A549 (cell line): ENCODE data around the gene CLEC16A. TPM values are rescaled to one million over a fixed set of nuclear protein-coding genes. Genes with fewer than 3 reads are reported as not detected.

Experiments used
- ATAC-seq, 2 experiments: fragments of 200-7000 bp in 1 of 2; fragments of >200 bp in 1 of 2; cut with Nextera tagmentation in 1 of 2; cut with Tn5 transposase in 1 of 2; 3 replicates each; pipeline versions ENCODE4 v1.8.0 to v1.9.1; 2018 to 2020; ENCODE audit warnings: mild to moderate bottlenecking in 1 of 2, moderate library complexity in 1 of 2
- CTCF ChIA-PET: fragments of 300-600 bp; sonication (Branson Sonifier 250); formaldehyde crosslinking; extraction: SDS; loops from one replicate; lab custom pipeline; 2021; ENCODE audit warnings: antibody characterized with exemption, inconsistent platforms; lab: Yijun Ruan, JAX
- POLR2A ChIA-PET: fragments of 350-600 bp; formaldehyde crosslinking; extraction: SDS; loops from one replicate; lab custom pipeline; 2021; ENCODE audit warnings: antibody characterized with exemption, inconsistent platforms; lab: Yijun Ruan, JAX
- DNase-seq, 2 experiments: peaks; one replicate each; pipeline versions ENCODE4 v3.0.0 to v3.0.0-alpha.2; 2011 to 2016; ENCODE audit warnings: low read depth in 1 of 2, low spot score in 1 of 2
- FAIRE-seq: peaks from 2 replicates; lab custom pipeline; 2011; peaks lifted over from hg19 to GRCh38; lab: Jason Lieb, UNC
- H3K27ac ChIP-seq, 2 experiments: fragments of >200 bp; sonication (Bioruptor Twin); formaldehyde crosslinking; 3 replicates each; pipeline ENCODE4 v1.5.1; 2016 to 2017
- H3K4me1 ChIP-seq: fragments of >200 bp; sonication (Bioruptor Twin); formaldehyde crosslinking; 3 replicates; pipeline ENCODE4 v1.6.1; 2016
- H3K4me2 ChIP-seq: fragments of >200 bp; sonication (Bioruptor Twin); formaldehyde crosslinking; 3 replicates; pipeline ENCODE4 v1.6.1; 2016
- H3K4me3 ChIP-seq: fragments of >200 bp; sonication (Bioruptor Twin); formaldehyde crosslinking; 3 replicates; pipeline ENCODE4 v1.5.1; 2016
- H3K9me3 ChIP-seq: fragments of >200 bp; sonication (Bioruptor Twin); formaldehyde crosslinking; 3 replicates; pipeline ENCODE4 v1.6.1; 2016
- BCL3 ChIP-seq: fragments of >200 bp; sonication (Bioruptor Twin); formaldehyde crosslinking; IDR thresholded peaks from 3 replicates; pipeline ENCODE4 v1.6.1; 2016
- CBX2 ChIP-seq: fragments of 200-600 bp; sonication (generic); IDR thresholded peaks from 2 replicates; pipeline ENCODE4 v1.6.1; 2016; ENCODE audit warnings: low read depth, mild to moderate bottlenecking, borderline replicate concordance
- CEBPB ChIP-seq, 2 experiments: fragments of >200 bp in 1 of 2; sonication (Bioruptor Twin) in 1 of 2; formaldehyde crosslinking in 1 of 2; IDR thresholded peaks; 2 replicates each; pipeline ENCODE4 v1.6.1; 2012 to 2016
- CHD4 ChIP-seq: fragments of 200-600 bp; sonication (generic); IDR thresholded peaks from 2 replicates; pipeline ENCODE4 v1.6.1; 2016; ENCODE audit warnings: antibody characterized with exemption, mild to moderate bottlenecking, borderline replicate concordance
- EHMT2 ChIP-seq: fragments of 200-600 bp; sonication (generic); IDR thresholded peaks from 2 replicates; pipeline ENCODE4 v1.6.1; 2016; ENCODE audit warnings: antibody characterized with exemption, low read depth, mild to moderate bottlenecking, moderate library complexity
- EP300 ChIP-seq, 2 experiments: fragments of >200 bp; sonication (Bioruptor Twin); formaldehyde crosslinking; IDR thresholded peaks; 2 replicates in 1 of 2; 3 replicates in 1 of 2; pipeline ENCODE4 v1.6.1; 2016 to 2017
- ESRRA ChIP-seq: fragments of 150-350 bp; IDR thresholded peaks from 2 replicates; pipeline ENCODE4 v1.6.1; 2014; ENCODE audit warnings: mild to moderate bottlenecking, low read length, borderline replicate concordance
- FOSB ChIP-seq: fragments of 250-450 bp; sonication (Bioruptor Pico); IDR thresholded peaks from 2 replicates; pipeline ENCODE4 v1.5.0; 2020; ENCODE audit warnings: mild to moderate bottlenecking, moderate library complexity
- FOXS1 ChIP-seq: fragments of 250-450 bp; sonication (Bioruptor Pico); IDR thresholded peaks from 2 replicates; pipeline ENCODE4 v1.5.0; 2020; ENCODE audit warnings: mild to moderate bottlenecking, moderate library complexity
- GATA3 ChIP-seq: IDR thresholded peaks from 2 replicates; pipeline ENCODE4 v1.6.1; 2012; ENCODE audit warnings: borderline replicate concordance
- HES2 ChIP-seq: fragments of >200 bp; sonication (Bioruptor Twin); formaldehyde crosslinking; IDR thresholded peaks from 2 replicates; pipeline ENCODE4 v1.6.1; 2016
- HMGXB4 ChIP-seq: fragments of 250-450 bp; sonication (Bioruptor Pico); IDR thresholded peaks from 2 replicates; pipeline ENCODE4 v1.5.0; 2021; ENCODE audit warnings: mild to moderate bottlenecking, moderate library complexity, borderline replicate concordance
- KDM5A ChIP-seq: fragments of 200-600 bp; sonication (generic); IDR thresholded peaks from 2 replicates; pipeline ENCODE4 v1.6.1; 2016; ENCODE audit warnings: antibody characterized with exemption, mild to moderate bottlenecking
- MAFK ChIP-seq: fragments of 450-650 bp; IDR thresholded peaks from 2 replicates; pipeline ENCODE4 v1.6.1; 2014; ENCODE audit not compliant: partially characterized antibody
- NPAS2 ChIP-seq: fragments of 250-450 bp; sonication (Bioruptor Pico); IDR thresholded peaks from 2 replicates; pipeline ENCODE4 v1.8.0; 2022; ENCODE audit warnings: mild to moderate bottlenecking, moderate library complexity, borderline replicate concordance
- PBX3 ChIP-seq: IDR thresholded peaks from 2 replicates; pipeline ENCODE4 v1.6.1; 2012
- PHF8 ChIP-seq: fragments of 200-600 bp; sonication (generic); IDR thresholded peaks from 2 replicates; pipeline ENCODE4 v1.6.1; 2016; ENCODE audit warnings: low read depth, mild to moderate bottlenecking, antibody characterized with exemption, moderate library complexity, borderline replicate concordance
- RAD21 ChIP-seq, 2 experiments: fragments of >200 bp in 1 of 2; sonication (Bioruptor Twin) in 1 of 2; formaldehyde crosslinking in 1 of 2; IDR thresholded peaks in 1 of 2; conservative IDR thresholded peaks in 1 of 2; 2 replicates in 1 of 2; 3 replicates in 1 of 2; pipeline ENCODE4 v1.6.1; 2012 to 2018; ENCODE audit warnings: inconsistent platforms in 1 of 2
- RARB ChIP-seq: fragments of 250-450 bp; sonication (Bioruptor Pico); IDR thresholded peaks from 2 replicates; pipeline ENCODE4 v1.8.0; 2021; ENCODE audit warnings: mild to moderate bottlenecking, moderate library complexity
- RCOR1 ChIP-seq: fragments of 150-350 bp; IDR thresholded peaks from 2 replicates; pipeline ENCODE4 v1.6.1; 2014; ENCODE audit warnings: antibody characterized with exemption, low read length, low read depth
- RFX5 ChIP-seq: fragments of 450-650 bp; IDR thresholded peaks from 2 replicates; pipeline ENCODE4 v1.7.1; 2014; ENCODE audit warnings: antibody characterized with exemption, mild to moderate bottlenecking, moderate library complexity
- RNF2 ChIP-seq: fragments of 200-600 bp; sonication (generic); IDR thresholded peaks from 2 replicates; pipeline ENCODE4 v1.6.1; 2016; ENCODE audit warnings: low read depth, mild to moderate bottlenecking, antibody characterized with exemption, moderate library complexity, borderline replicate concordance
- SMC3 ChIP-seq: fragments of >200 bp; sonication (Bioruptor Twin); formaldehyde crosslinking; IDR thresholded peaks from 3 replicates; pipeline ENCODE4 v1.6.1; 2018; ENCODE audit warnings: inconsistent platforms
- SREBF2 ChIP-seq: fragments of 450-650 bp; IDR thresholded peaks from 2 replicates; pipeline ENCODE4 v1.6.1; 2014; ENCODE audit warnings: mild to moderate bottlenecking, moderate library complexity
- TFCP2L1 ChIP-seq: fragments of 250-450 bp; sonication (Bioruptor Pico); IDR thresholded peaks from 2 replicates; pipeline ENCODE4 v1.5.0; 2021; ENCODE audit warnings: mild to moderate bottlenecking
- TP53 ChIP-seq: fragments of 250-450 bp; sonication (Bioruptor Pico); IDR thresholded peaks from 2 replicates; pipeline ENCODE4 v1.5.0; 2021; ENCODE audit warnings: mild to moderate bottlenecking, moderate library complexity
- USF2 ChIP-seq: fragments of 450-650 bp; IDR thresholded peaks from 2 replicates; pipeline ENCODE4 v1.6.1; 2014; ENCODE audit warnings: antibody characterized with exemption
- ZFP36 ChIP-seq: fragments of 450-650 bp; IDR thresholded peaks from 2 replicates; pipeline ENCODE4 v1.6.1; 2014; ENCODE audit warnings: borderline replicate concordance; ENCODE audit not compliant: partially characterized antibody
- ZNF302 ChIP-seq: fragments of 250-450 bp; sonication (Bioruptor Pico); IDR thresholded peaks from 2 replicates; pipeline ENCODE4 v1.9.0; 2021; ENCODE audit warnings: inconsistent platforms, mild to moderate bottlenecking, moderate library complexity
- WGBS: methylation state at CpG from one replicate; pipeline ENCODE4 v1.1.6; 2017; ENCODE audit errors: missing lambda C conversion rate; 5-methylcytosine and 5-hydroxymethylcytosine counted together
- polyA plus RNA-seq, 4 experiments: library from polyadenylated mRNA; depleted of rRNA in 3 of 4; stranded (reverse); fragments of >200 nt; fragmentation: RNase III in 1 of 4; extraction: RNeasy Plus Mini Kit Qiagen cat#74134 plus additional on column Dnase treatment in 1 of 4; gene quantifications; 2 replicates in 3 of 4; 3 replicates in 1 of 4; pipeline ENCODE4 v1.2.3, GENCODE V29; 2011 to 2017

Gene CLEC16A
- polyA plus RNA-seq, 2 of the 4 experiments (the other 2 are of a cell fraction) = 8.3 to 10.4 TPM

GRCh38 chr16:11109566-11109965, 165.2 kb downstream of the CLEC16A start:
- Histone ChIP-seq H3K4me2 (no peak overlapping the region), H3K9me3 (no peaks in the 10 kb centered on the region), H3K4me3 (no peak overlapping the region), H3K27ac (no peak overlapping the region), H3K4me1 (no peaks in the 10 kb centered on the region)
- ATAC-seq = no peak
- FAIRE-seq = no peak
- WGBS = 84% methylated on average over 6 of the region's 6 CpGs
- TF ChIP-seq ESRRA (no peak), CBX2 (no peak), USF2 (no peak), NPAS2 (CRISPR knock-in tag) (no peak), HES2 (no peak), SMC3 (no peak), CEBPB (IDR thresholded peaks at IDR 0.05) (no peak), HMGXB4 (CRISPR knock-in tag) (no peak), RNF2 (no peak), CHD4 (no peak), FOSB (no peak), ZFP36 (no peak), RARB (CRISPR knock-in tag) (no peak), GATA3 (no peak)
- no peak for DNase-seq
- POLR2A ChIA-PET = no interaction called here
- CTCF ChIA-PET = interaction anchor here (0.6 kb wide), 1 partner anchor 73 kb away, joined by 3 read pairs; no protein-coding TSS in a partner anchor

GRCh38 chr16:11111150-11111549, 166.8 kb downstream of the CLEC16A start:
- WGBS = 82% methylated on average over 1 of the region's 1 CpG
- ATAC-seq (no peak), FAIRE-seq (no peak), DNase-seq (no peak)
- no peak overlapping the region for H3K27ac ChIP-seq
- no peaks in the 10 kb centered on the region for H3K4me1 ChIP-seq
- no peak overlapping the region for H3K4me2 ChIP-seq
- POLR2A ChIA-PET = interaction anchor here (1.3 kb wide), 1 partner anchor 144 kb away, joined by 5 read pairs; the partner anchor contains the start of gene SOCS1
- CTCF ChIA-PET = interaction anchor here (0.8 kb wide), 1 partner anchor 97 kb away, joined by 3 read pairs; no protein-coding TSS in a partner anchor
- TF ChIP-seq EP300 (IDR thresholded peaks at IDR 0.05) = no peak
- TF ChIP-seq TFCP2L1 (CRISPR knock-in tag) = no peak
- no peak for TF ChIP-seq MAFK
- TF ChIP-seq ZFP36 = no peak
- TF ChIP-seq TP53 (CRISPR knock-in tag) = no peak
- TF ChIP-seq FOXS1 (CRISPR knock-in tag) = no peak
- no peak for TF ChIP-seq USF2
- no peak for TF ChIP-seq RCOR1
- TF ChIP-seq EHMT2 = no peak
- no peak for TF ChIP-seq SREBF2
- TF ChIP-seq SMC3 = no peak
- TF ChIP-seq RFX5 = no peak
- TF ChIP-seq NPAS2 (CRISPR knock-in tag) = no peak
- no peak for TF ChIP-seq RAD21 (conservative IDR thresholded peaks at IDR 0.05 in 1 of 2, IDR thresholded peaks at IDR 0.05 in 1 of 2)
- no peak for TF ChIP-seq KDM5A
- TF ChIP-seq PHF8 = no peak
- no peak for TF ChIP-seq ZNF302
- no peak for TF ChIP-seq BCL3
- TF ChIP-seq PBX3 = no peak
- no peak for TF ChIP-seq CEBPB (IDR thresholded peaks at IDR 0.05)
- H3K9me3 ChIP-seq = no peaks in the 10 kb centered on the region
- no peak overlapping the region for H3K4me3 ChIP-seq
